ENCODE data around the gene NAGLU.

NAGLU gene

GRCh38 chr17:42585353-42585752, 49.3 kb downstream of the NAGLU start:
- Histone ChIP-seq H3K4me1 (ENCODE audit: insufficient read depth, insufficient read length) (no peaks in the 10 kb centered on the region), H3K27me3 (ENCODE audit: insufficient read depth, insufficient read length) (no peaks in the 10 kb centered on the region), H3K9ac (ENCODE audit: insufficient read length, low read depth) (no peak overlapping the region), H3K9me3 (ENCODE audit: insufficient read depth, low read length) (no peaks in the 10 kb centered on the region), H3K4me3 (ENCODE audit: insufficient read length, low read depth) (no peak overlapping the region), H3K36me3 (ENCODE audit: insufficient read depth, insufficient read length, low read length) (peaks cover 83% of the 10 kb centered on the region)
- DNase-seq (ENCODE audit: low read depth, low spot score), result no peak
- TF ChIP-seq YY1 (IDR thresholded peaks at IDR 0.05; ENCODE audit: insufficient read depth, insufficient read length) (no peak), ZNF274 (IDR thresholded peaks at IDR 0.05; ENCODE audit: low read depth, low read length) (no peak)

GRCh38 chr17:42586514-42587230, 50.6 kb downstream of the NAGLU start:
- TF ChIP-seq ZNF274 (IDR thresholded peaks at IDR 0.05; ENCODE audit: low read depth, low read length), result no peak
- no peak for TF ChIP-seq SUZ12 (IDR thresholded peaks at IDR 0.05; ENCODE audit: extremely low read depth, insufficient read depth, insufficient read length)
- no peak for TF ChIP-seq YY1 (IDR thresholded peaks at IDR 0.05; ENCODE audit: insufficient read depth, insufficient read length)
- no peak overlapping the region for H3K4me3 ChIP-seq (ENCODE audit: insufficient read length, low read depth)
- no peaks in the 10 kb centered on the region for H3K4me1 ChIP-seq (ENCODE audit: insufficient read depth, insufficient read length)
- H3K36me3 ChIP-seq (ENCODE audit: insufficient read depth, insufficient read length, low read length), result peaks cover 84% of the 10 kb centered on the region
- no peaks in the 10 kb centered on the region for H3K27me3 ChIP-seq (ENCODE audit: insufficient read depth, insufficient read length)
- H3K9me3 ChIP-seq (ENCODE audit: insufficient read depth, low read length), result no peaks in the 10 kb centered on the region
- no peak overlapping the region for H3K9ac ChIP-seq (ENCODE audit: insufficient read length, low read depth)
- no peak for DNase-seq (ENCODE audit: low read depth, low spot score)

GRCh38 chr17:42590886-42591285, 54.8 kb downstream of the NAGLU start:
- no peak for DNase-seq (ENCODE audit: low read depth, low spot score)
- no peak overlapping the region for H3K9ac ChIP-seq (ENCODE audit: insufficient read length, low read depth)
- no peak for TF ChIP-seq ZNF274 (IDR thresholded peaks at IDR 0.05; ENCODE audit: low read depth, low read length)
- TF ChIP-seq SUZ12 (IDR thresholded peaks at IDR 0.05; ENCODE audit: extremely low read depth, insufficient read depth, insufficient read length), result no peak
- TF ChIP-seq YY1 (IDR thresholded peaks at IDR 0.05; ENCODE audit: insufficient read depth, insufficient read length), result no peak
- H3K36me3 ChIP-seq (ENCODE audit: insufficient read depth, insufficient read length, low read length), result peaks cover 47% of the 10 kb centered on the region
- H3K4me3 ChIP-seq (ENCODE audit: insufficient read length, low read depth), result no peak overlapping the region
- no peaks in the 10 kb centered on the region for H3K9me3 ChIP-seq (ENCODE audit: insufficient read depth, low read length)
- no peaks in the 10 kb centered on the region for H3K27me3 ChIP-seq (ENCODE audit: insufficient read depth, insufficient read length)
- H3K4me1 ChIP-seq (ENCODE audit: insufficient read depth, insufficient read length), result no peaks in the 10 kb centered on the region

- H3K9me3 ChIP-seq (ENCODE audit: insufficient read depth, low read length), result no peaks in the 10 kb centered on the region
- H3K9ac ChIP-seq (ENCODE audit: insufficient read length, low read depth), result no peak overlapping the region
- no peak for TF ChIP-seq SUZ12 (IDR thresholded peaks at IDR 0.05; ENCODE audit: extremely low read depth, insufficient read depth, insufficient read length)
- H3K4me3 ChIP-seq (ENCODE audit: insufficient read length, low read depth), result no peak overlapping the region
- peaks cover 42% of the 10 kb centered on the region for H3K36me3 ChIP-seq (ENCODE audit: insufficient read depth, insufficient read length, low read length)
- no peak for DNase-seq (ENCODE audit: low read depth, low spot score)
- H3K4me1 ChIP-seq (ENCODE audit: insufficient read depth, insufficient read length), result no peaks in the 10 kb centered on the region
- no peaks in the 10 kb centered on the region for H3K27me3 ChIP-seq (ENCODE audit: insufficient read depth, insufficient read length)
Observed at GRCh38 chr17:42591411-42591810, 55.4 kb downstream of the NAGLU start.

All from NT2/D1 (cell line).